Peyer's patch (tissue), 4 donors: ENCODE results near the gene COL26A1. TPM values are rescaled to one million over a fixed set of nuclear protein-coding genes. Genes with fewer than 3 reads are reported as not detected.

ENCODE experiments used
- DNase-seq, 3 donors: peaks; one replicate each; pipeline ENCODE4 v3.0.0-alpha.2; 2017 to 2019
- H3K27ac ChIP-seq, 4 donors: fragments of 200-600 bp; sonication (generic); one replicate each; pipeline ENCODE4 v1.5.1; 2016 to 2019
- H3K27me3 ChIP-seq, 2 donors: fragments of 200-600 bp; sonication (generic); one replicate each; pipeline ENCODE4 v1.5.1; 2019
- H3K36me3 ChIP-seq, 3 donors: fragments of 200-600 bp; sonication (generic); one replicate each; pipeline ENCODE4 v1.5.1; 2016 to 2019
- H3K4me1 ChIP-seq, 4 donors: fragments of 200-600 bp; sonication (generic); one replicate each; pipeline ENCODE4 v1.5.1; 2016 to 2019
- H3K4me3 ChIP-seq, 4 donors: fragments of 200-600 bp; sonication (generic); 1 replicate in 3 of 4; 2 replicates in 1 of 4; pipeline ENCODE4 v1.5.1; 2016 to 2019; ENCODE audit warnings: mild to moderate bottlenecking in 1 of 4
- H3K9me3 ChIP-seq, 4 donors: fragments of 200-600 bp; sonication (generic); one replicate each; pipeline ENCODE4 v1.5.1; 2016 to 2019; ENCODE audit warnings: mild to moderate bottlenecking in 1 of 4
- CTCF ChIP-seq, 6 experiments: fragments of 450-650 bp in 4 of 6; fragments of 200-600 bp in 2 of 6; sonication (generic) in 1 of 6; IDR thresholded peaks; one replicate each; pipeline ENCODE4 v1.5.1; 2017 to 2019; ENCODE audit warnings: antibody characterized with exemption in 6 of 6, mild to moderate bottlenecking in 3 of 6, moderate library complexity in 1 of 6
- POLR2A ChIP-seq, 2 donors: fragments of 450-650 bp; IDR thresholded peaks; one replicate each; pipeline ENCODE4 v1.5.1; 2017; ENCODE audit warnings: antibody characterized with exemption in 2 of 2, mild to moderate bottlenecking in 2 of 2, moderate library complexity in 2 of 2
- total RNA-seq, 4 donors: library from RNA; depleted of rRNA; stranded (reverse); fragments of >200 nt; gene quantifications; one replicate each; pipeline ENCODE4 v1.1.0, GENCODE V29; 2016

The COL26A1 gene
- total RNA-seq, 4 donors from 2014 or later = not detected

- H3K27ac ChIP-seq = no peak overlapping the region
- TF ChIP-seq POLR2A (IDR thresholded peaks at IDR 0.05) = no peak
- TF ChIP-seq CTCF (IDR thresholded peaks at IDR 0.05) = no peak
- H3K4me1 ChIP-seq = no peaks in the 10 kb centered on the region
- H3K36me3 ChIP-seq = no peaks in the 10 kb centered on the region
- H3K9me3 ChIP-seq = no peaks in the 10 kb centered on the region
- peak in 1 of 3 donors; percentile 35 for DNase-seq
- H3K27me3 ChIP-seq = no peaks in the 10 kb centered on the region
- no peak overlapping the region for H3K4me3 ChIP-seq
Observed at GRCh38 chr7:101563198-101563901, 200.7 kb downstream of the COL26A1 start.

- H3K9me3 ChIP-seq = no peaks in the 10 kb centered on the region
- H3K27ac ChIP-seq = no peak overlapping the region
- H3K4me1 ChIP-seq = no peaks in the 10 kb centered on the region
- no peaks in the 10 kb centered on the region for H3K27me3 ChIP-seq
- no peak for DNase-seq
- TF ChIP-seq POLR2A (IDR thresholded peaks at IDR 0.05) (no peak), CTCF (IDR thresholded peaks at IDR 0.05) (no peak)
- no peaks in the 10 kb centered on the region for H3K36me3 ChIP-seq
- H3K4me3 ChIP-seq = no peak overlapping the region
Observed at GRCh38 chr7:101563943-101564777, 201.5 kb downstream of the COL26A1 start.

GRCh38 chr7:101564778-101565211 is 202.1 kb downstream of the COL26A1 start:
- Histone ChIP-seq H3K4me1 (no peaks in the 10 kb centered on the region), H3K27me3 (no peaks in the 10 kb centered on the region), H3K27ac (no peak overlapping the region), H3K36me3 (no peaks in the 10 kb centered on the region), H3K4me3 (no peak overlapping the region), H3K9me3 (no peaks in the 10 kb centered on the region)
- TF ChIP-seq CTCF (IDR thresholded peaks at IDR 0.05) = no peak
- no peak for TF ChIP-seq POLR2A (IDR thresholded peaks at IDR 0.05)
- DNase-seq = peak in 2 of 3 donors; percentile 69 to 70

GRCh38 chr7:101565601-101566209 is 203.0 kb downstream of the COL26A1 start:
- TF ChIP-seq CTCF (IDR thresholded peaks at IDR 0.05) (no peak), POLR2A (IDR thresholded peaks at IDR 0.05) (no peak)
- H3K36me3 ChIP-seq = no peaks in the 10 kb centered on the region
- no peak overlapping the region for H3K4me3 ChIP-seq
- H3K27ac ChIP-seq = no peak overlapping the region
- no peaks in the 10 kb centered on the region for H3K9me3 ChIP-seq
- DNase-seq = peak in 1 of 3 donors; percentile 23
- H3K27me3 ChIP-seq = no peaks in the 10 kb centered on the region
- H3K4me1 ChIP-seq = no peaks in the 10 kb centered on the region

- TF ChIP-seq POLR2A (IDR thresholded peaks at IDR 0.05) = no peak
- TF ChIP-seq CTCF (IDR thresholded peaks at IDR 0.05) = no peak
- Histone ChIP-seq H3K9me3 (no peaks in the 10 kb centered on the region), H3K27ac (no peak overlapping the region), H3K27me3 (no peaks in the 10 kb centered on the region), H3K4me3 (no peak overlapping the region), H3K36me3 (no peaks in the 10 kb centered on the region), H3K4me1 (no peaks in the 10 kb centered on the region)
- no peak for DNase-seq
Observed at GRCh38 chr7:101567230-101567629, 204.6 kb downstream of the COL26A1 start.
